HepG2 (cell line): ENCODE measurements around the gene EMP2. TPM values are rescaled to one million over a fixed set of nuclear protein-coding genes. Genes with fewer than 3 reads are reported as not detected.

Experiments
- AHR ChIP-seq: IDR thresholded peaks from 2 replicates; pipeline ENCODE4 v1.6.1; 2018; ENCODE audit warnings: missing genetic modification reagents, missing compliant biosample characterization
- ARID4A ChIP-seq: sonication (generic); formaldehyde crosslinking; IDR thresholded peaks from 2 replicates; pipeline ENCODE4 v1.5.0; 2020; ENCODE audit warnings: mild to moderate bottlenecking, missing genetic modification reagents, borderline replicate concordance
- BCL6 ChIP-seq: IDR thresholded peaks from 2 replicates; pipeline ENCODE4 v1.6.1; 2016; ENCODE audit warnings: missing genetic modification reagents, missing compliant biosample characterization
- HBP1 ChIP-seq: IDR thresholded peaks from 2 replicates; pipeline ENCODE4 v1.6.1; 2016; ENCODE audit warnings: low read depth, control low read depth
- HMG20B ChIP-seq: conservative IDR thresholded peaks from 2 replicates; pipeline ENCODE4 v1.6.1; 2016; ENCODE audit warnings: missing genetic modification reagents, missing compliant biosample characterization
- HNF4G ChIP-seq, 2 experiments: sonication (generic) in 1 of 2; formaldehyde crosslinking in 1 of 2; IDR thresholded peaks; 2 replicates each; pipeline versions ENCODE4 v1.4.0 to v1.6.1; 2011 to 2020; ENCODE audit warnings: borderline replicate concordance in 2 of 2, low read depth in 2 of 2, mild to moderate bottlenecking in 2 of 2, low read length in 1 of 2, missing genetic modification reagents in 1 of 2, moderate library complexity in 1 of 2
- MEF2D ChIP-seq: sonication (generic); formaldehyde crosslinking; IDR thresholded peaks from 2 replicates; pipeline ENCODE4 v1.5.1; 2020; ENCODE audit warnings: mild to moderate bottlenecking, missing genetic modification reagents
- POLR2AphosphoS5 ChIP-seq: IDR thresholded peaks from 2 replicates; pipeline ENCODE4 v1.6.1; 2012; ENCODE audit warnings: low read depth, low read length
- RARG ChIP-seq: sonication (generic); formaldehyde crosslinking; IDR thresholded peaks from 2 replicates; pipeline ENCODE4 v1.4.0; 2020; ENCODE audit warnings: low read depth, mild to moderate bottlenecking, missing genetic modification reagents
- SOX13 ChIP-seq, 3 experiments: fragments of 450-650 bp in 1 of 3; sonication (generic) in 1 of 3; formaldehyde crosslinking in 1 of 3; IDR thresholded peaks in 2 of 3; conservative IDR thresholded peaks in 1 of 3; 2 replicates each; pipeline versions ENCODE4 v1.5.0 to v1.6.1; 2016 to 2020; ENCODE audit warnings: antibody characterized with exemption in 1 of 3, mild to moderate bottlenecking in 1 of 3, missing compliant biosample characterization in 1 of 3, missing genetic modification reagents in 1 of 3, moderate library complexity in 1 of 3
- TBX2 ChIP-seq: sonication (generic); formaldehyde crosslinking; IDR thresholded peaks from 2 replicates; pipeline ENCODE4 v1.5.0; 2020; ENCODE audit warnings: missing genetic modification reagents, mild to moderate bottlenecking, borderline replicate concordance
- TCF7 ChIP-seq: sonication (generic); IDR thresholded peaks from 2 replicates; pipeline ENCODE4 v1.6.1; 2016; ENCODE audit warnings: antibody characterized with exemption, low read depth
- TP53 ChIP-seq: sonication (generic); formaldehyde crosslinking; conservative IDR thresholded peaks from 2 replicates; pipeline ENCODE4 v1.4.0; 2020; ENCODE audit warnings: missing genetic modification reagents
- YY1 ChIP-seq: IDR thresholded peaks from 2 replicates; pipeline ENCODE4 v1.6.1; 2011; ENCODE audit warnings: low read length, low read depth, moderate library complexity, mild to moderate bottlenecking; ENCODE audit not compliant: insufficient read depth, insufficient replicate concordance
- ZBTB14 ChIP-seq: sonication (generic); formaldehyde crosslinking; IDR thresholded peaks from 2 replicates; pipeline ENCODE4 v1.4.0; 2020; ENCODE audit warnings: missing genetic modification reagents
- ZBTB38 ChIP-seq: sonication (generic); formaldehyde crosslinking; IDR thresholded peaks from 2 replicates; pipeline ENCODE4 v1.5.1; 2020; ENCODE audit warnings: mild to moderate bottlenecking, missing genetic modification reagents
- ZFYVE20 ChIP-seq: sonication (generic); formaldehyde crosslinking; IDR thresholded peaks from 2 replicates; pipeline ENCODE4 v1.8.0; 2023; ENCODE audit warnings: low read depth, mild to moderate bottlenecking, moderate library complexity, missing genetic modification reagents, borderline replicate concordance
- ZNF292 ChIP-seq: sonication (generic); formaldehyde crosslinking; IDR thresholded peaks from 2 replicates; pipeline ENCODE4 v1.8.1; 2022; ENCODE audit warnings: mild to moderate bottlenecking, low read depth, missing genetic modification reagents, borderline replicate concordance
- ZNF3 ChIP-seq: IDR thresholded peaks from 2 replicates; pipeline ENCODE4 v1.7.0; 2017; ENCODE audit warnings: inconsistent platforms
- ZNF34 ChIP-seq: sonication (generic); formaldehyde crosslinking; IDR thresholded peaks from 2 replicates; pipeline ENCODE4 v1.4.0; 2020; ENCODE audit warnings: mild to moderate bottlenecking, missing genetic modification reagents, borderline replicate concordance
- ZNF580 ChIP-seq: IDR thresholded peaks from 2 replicates; pipeline ENCODE4 v1.6.1; 2016; ENCODE audit warnings: low read depth, borderline replicate concordance
- polyA plus RNA-seq, 8 experiments: library from polyadenylated mRNA; depleted of rRNA in 3 of 8; stranded (reverse) in 7 of 8; unstranded in 1 of 8; fragments of >200 nt; fragmentation: Illumina TruSeq in 4 of 8; extraction: Trizol in 4 of 8; gene quantifications; 2 replicates each; pipeline versions ENCODE4 v1.2.1 to v1.2.3, GENCODE V29; 2011 to 2016; ENCODE audit warnings: low read depth in 4 of 8, missing spikeins in 1 of 8, mixed read lengths in 1 of 8; ENCODE audit not compliant: insufficient read depth in 1 of 8
- total RNA-seq, 5 experiments: library from RNA; depleted of rRNA; stranded (reverse); fragments of >200 nt; fragmentation: Illumina TruSeq; extraction: Trizol; gene quantifications; 2 replicates each; pipeline ENCODE4 v1.2.3, GENCODE V29; 2016; ENCODE audit warnings: low read depth in 1 of 5

Gene EMP2
- total and polyA plus RNA-seq, 2 of the 13 experiments (the other 11 are each of a cell fraction or from before 2014, with no cell fraction given) = 24.6 to 91.2 TPM

GRCh38 chr16:10610499-10611184 lies 30.2 kb upstream of the EMP2 start (continued):
- TF ChIP-seq ARID4A (CRISPR knock-in tag) (peak; percentile 16; the same call in 1 of the 2 replicates), SOX13 (IDR thresholded peaks at IDR 0.05) (peak; percentile 61), SOX13 (CRISPR knock-in tag; conservative IDR thresholded peaks at IDR 0.05 in 1 of 2, IDR thresholded peaks at IDR 0.05 in 1 of 2) (peak in 1 of 2 experiments; percentile 95; a peak in 2 of 4 replicates), TP53 (CRISPR knock-in tag) (peak; percentile 93), POLR2AphosphoS5 (peak; percentile 27; the same call in 1 of the 2 replicates), HMG20B (CRISPR knock-in tag) (no peak; the same call in 1 of the 2 replicates), AHR (CRISPR knock-in tag) (no peak), YY1 (no peak), ZBTB14 (CRISPR knock-in tag) (no peak), BCL6 (CRISPR knock-in tag) (peak; percentile 79), ZNF580 (CRISPR knock-in tag) (no peak), ZNF34 (CRISPR knock-in tag) (peak; percentile 83; the same call in 1 of the 2 replicates), ZFYVE20 (CRISPR knock-in tag) (no peak), RARG (CRISPR knock-in tag) (no peak), HNF4G (IDR thresholded peaks at IDR 0.05; ENCODE audit: borderline replicate concordance, low read depth, low read length) (0 out of 2 replicates have a peak, but pooled peaks have one; percentile 60), HNF4G (CRISPR knock-in tag; IDR thresholded peaks at IDR 0.05; ENCODE audit: borderline replicate concordance, low read depth) (no peak), TBX2 (CRISPR knock-in tag) (peak; percentile 95), ZNF292 (CRISPR knock-in tag) (peak; percentile 64), ZBTB38 (CRISPR knock-in tag) (peak; percentile 66; the same call in 1 of the 2 replicates), HBP1 (CRISPR knock-in tag) (peak; percentile 71; the same call in 1 of the 2 replicates), ZNF3 (CRISPR knock-in tag) (peak; percentile 94), MEF2D (CRISPR knock-in tag) (peak; percentile 100), TCF7 (peak; percentile 91)
